ENCODE results near the gene HCRT.

HCRT gene

DNA sequence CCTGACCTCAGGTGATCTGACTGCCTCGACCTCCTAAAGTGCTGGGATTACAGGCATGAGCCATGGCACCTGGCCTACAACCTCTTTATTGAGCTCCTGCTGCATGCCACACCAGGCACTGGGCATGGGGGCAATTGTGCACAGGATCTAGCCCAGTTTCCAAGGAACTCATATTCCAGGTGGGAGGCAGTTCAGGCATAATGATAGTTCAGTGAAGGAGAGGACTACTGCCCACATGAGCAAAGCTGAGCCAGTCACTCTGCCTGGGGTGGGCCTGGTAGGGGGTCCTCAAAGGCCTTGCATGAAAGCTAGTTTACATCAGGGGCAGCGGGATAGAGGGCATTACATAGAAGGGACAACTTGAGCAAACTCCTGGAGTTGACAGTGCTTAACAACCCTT lies 2.6 kb upstream of the HCRT start:
- TF ChIP-seq, protein P1, sequence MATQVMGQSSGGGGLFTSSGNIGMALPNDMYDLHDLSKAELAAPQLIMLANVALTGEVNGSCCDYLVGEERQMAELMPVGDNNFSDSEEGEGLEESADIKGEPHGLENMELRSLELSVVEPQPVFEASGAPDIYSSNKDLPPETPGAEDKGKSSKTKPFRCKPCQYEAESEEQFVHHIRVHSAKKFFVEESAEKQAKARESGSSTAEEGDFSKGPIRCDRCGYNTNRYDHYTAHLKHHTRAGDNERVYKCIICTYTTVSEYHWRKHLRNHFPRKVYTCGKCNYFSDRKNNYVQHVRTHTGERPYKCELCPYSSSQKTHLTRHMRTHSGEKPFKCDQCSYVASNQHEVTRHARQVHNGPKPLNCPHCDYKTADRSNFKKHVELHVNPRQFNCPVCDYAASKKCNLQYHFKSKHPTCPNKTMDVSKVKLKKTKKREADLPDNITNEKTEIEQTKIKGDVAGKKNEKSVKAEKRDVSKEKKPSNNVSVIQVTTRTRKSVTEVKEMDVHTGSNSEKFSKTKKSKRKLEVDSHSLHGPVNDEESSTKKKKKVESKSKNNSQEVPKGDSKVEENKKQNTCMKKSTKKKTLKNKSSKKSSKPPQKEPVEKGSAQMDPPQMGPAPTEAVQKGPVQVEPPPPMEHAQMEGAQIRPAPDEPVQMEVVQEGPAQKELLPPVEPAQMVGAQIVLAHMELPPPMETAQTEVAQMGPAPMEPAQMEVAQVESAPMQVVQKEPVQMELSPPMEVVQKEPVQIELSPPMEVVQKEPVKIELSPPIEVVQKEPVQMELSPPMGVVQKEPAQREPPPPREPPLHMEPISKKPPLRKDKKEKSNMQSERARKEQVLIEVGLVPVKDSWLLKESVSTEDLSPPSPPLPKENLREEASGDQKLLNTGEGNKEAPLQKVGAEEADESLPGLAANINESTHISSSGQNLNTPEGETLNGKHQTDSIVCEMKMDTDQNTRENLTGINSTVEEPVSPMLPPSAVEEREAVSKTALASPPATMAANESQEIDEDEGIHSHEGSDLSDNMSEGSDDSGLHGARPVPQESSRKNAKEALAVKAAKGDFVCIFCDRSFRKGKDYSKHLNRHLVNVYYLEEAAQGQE (IDR thresholded peaks at IDR 0.05; ENCODE audit: low read depth), result no peak
- TF ChIP-seq ZBTB7A (IDR thresholded peaks at IDR 0.05; ENCODE audit: low read depth) (no peak), RAD21 (IDR thresholded peaks at IDR 0.05; ENCODE audit: low read depth) (no peak), TAF1 (IDR thresholded peaks at IDR 0.05; ENCODE audit: low read depth) (no peak), FOXM1 (IDR thresholded peaks at IDR 0.05; ENCODE audit: borderline replicate concordance, low read depth) (no peak), TEAD4 (IDR thresholded peaks at IDR 0.05) (no peak), CEBPB (IDR thresholded peaks at IDR 0.05) (no peak), YY1 (IDR thresholded peaks at IDR 0.05; ENCODE audit: low read depth) (no peak), CREB1 (IDR thresholded peaks at IDR 0.05; ENCODE audit: low read depth) (no peak), NFIC (IDR thresholded peaks at IDR 0.05) (no peak), TCF12 (IDR thresholded peaks at IDR 0.05; ENCODE audit: low read depth) (no peak), EGR1 (IDR thresholded peaks at IDR 0.05) (no peak), EP300 (IDR thresholded peaks at IDR 0.05; ENCODE audit: borderline replicate concordance) (no peak)
- TF ChIP-seq, protein P2, sequence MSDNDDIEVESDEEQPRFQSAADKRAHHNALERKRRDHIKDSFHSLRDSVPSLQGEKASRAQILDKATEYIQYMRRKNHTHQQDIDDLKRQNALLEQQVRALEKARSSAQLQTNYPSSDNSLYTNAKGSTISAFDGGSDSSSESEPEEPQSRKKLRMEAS (IDR thresholded peaks at IDR 0.05), result no peak
- TF ChIP-seq, protein P3, sequence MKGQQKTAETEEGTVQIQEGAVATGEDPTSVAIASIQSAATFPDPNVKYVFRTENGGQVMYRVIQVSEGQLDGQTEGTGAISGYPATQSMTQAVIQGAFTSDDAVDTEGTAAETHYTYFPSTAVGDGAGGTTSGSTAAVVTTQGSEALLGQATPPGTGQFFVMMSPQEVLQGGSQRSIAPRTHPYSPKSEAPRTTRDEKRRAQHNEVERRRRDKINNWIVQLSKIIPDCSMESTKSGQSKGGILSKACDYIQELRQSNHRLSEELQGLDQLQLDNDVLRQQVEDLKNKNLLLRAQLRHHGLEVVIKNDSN (IDR thresholded peaks at IDR 0.05), result no peak

DNA sequence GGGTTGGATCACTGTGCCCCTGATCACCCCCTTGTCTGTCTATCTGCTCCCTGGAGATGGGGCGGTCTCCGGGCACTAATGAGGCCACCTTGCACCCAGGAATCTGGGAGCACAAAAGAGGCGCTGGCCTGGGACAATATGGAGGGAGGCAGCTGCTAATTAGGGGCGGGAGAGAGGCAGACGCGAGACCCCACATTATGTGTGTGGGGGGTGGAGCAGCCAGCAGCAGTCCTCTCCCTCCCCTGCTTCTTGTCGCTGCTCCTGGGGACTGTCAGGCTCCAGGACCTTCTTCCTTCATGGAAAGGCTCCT lies 324 bp upstream of the HCRT start:
- TF ChIP-seq FOXM1 (IDR thresholded peaks at IDR 0.05; ENCODE audit: borderline replicate concordance, low read depth), result no peak
- no peak for TF ChIP-seq CEBPB (IDR thresholded peaks at IDR 0.05)
- TF ChIP-seq RAD21 (IDR thresholded peaks at IDR 0.05; ENCODE audit: low read depth), result no peak
- TF ChIP-seq EP300 (IDR thresholded peaks at IDR 0.05; ENCODE audit: borderline replicate concordance), result no peak
- TF ChIP-seq, protein P3 (IDR thresholded peaks at IDR 0.05), result no peak
- no peak for TF ChIP-seq TAF1 (IDR thresholded peaks at IDR 0.05; ENCODE audit: low read depth)
- TF ChIP-seq EGR1 (IDR thresholded peaks at IDR 0.05), result no peak
- no peak for TF ChIP-seq YY1 (IDR thresholded peaks at IDR 0.05; ENCODE audit: low read depth)
- no peak for TF ChIP-seq TEAD4 (IDR thresholded peaks at IDR 0.05)
- no peak for TF ChIP-seq CREB1 (IDR thresholded peaks at IDR 0.05; ENCODE audit: low read depth)
- TF ChIP-seq, protein P2 (IDR thresholded peaks at IDR 0.05), result no peak
- no peak for TF ChIP-seq TCF12 (IDR thresholded peaks at IDR 0.05; ENCODE audit: low read depth)
- TF ChIP-seq, protein P1 (IDR thresholded peaks at IDR 0.05; ENCODE audit: low read depth), result no peak

DNA sequence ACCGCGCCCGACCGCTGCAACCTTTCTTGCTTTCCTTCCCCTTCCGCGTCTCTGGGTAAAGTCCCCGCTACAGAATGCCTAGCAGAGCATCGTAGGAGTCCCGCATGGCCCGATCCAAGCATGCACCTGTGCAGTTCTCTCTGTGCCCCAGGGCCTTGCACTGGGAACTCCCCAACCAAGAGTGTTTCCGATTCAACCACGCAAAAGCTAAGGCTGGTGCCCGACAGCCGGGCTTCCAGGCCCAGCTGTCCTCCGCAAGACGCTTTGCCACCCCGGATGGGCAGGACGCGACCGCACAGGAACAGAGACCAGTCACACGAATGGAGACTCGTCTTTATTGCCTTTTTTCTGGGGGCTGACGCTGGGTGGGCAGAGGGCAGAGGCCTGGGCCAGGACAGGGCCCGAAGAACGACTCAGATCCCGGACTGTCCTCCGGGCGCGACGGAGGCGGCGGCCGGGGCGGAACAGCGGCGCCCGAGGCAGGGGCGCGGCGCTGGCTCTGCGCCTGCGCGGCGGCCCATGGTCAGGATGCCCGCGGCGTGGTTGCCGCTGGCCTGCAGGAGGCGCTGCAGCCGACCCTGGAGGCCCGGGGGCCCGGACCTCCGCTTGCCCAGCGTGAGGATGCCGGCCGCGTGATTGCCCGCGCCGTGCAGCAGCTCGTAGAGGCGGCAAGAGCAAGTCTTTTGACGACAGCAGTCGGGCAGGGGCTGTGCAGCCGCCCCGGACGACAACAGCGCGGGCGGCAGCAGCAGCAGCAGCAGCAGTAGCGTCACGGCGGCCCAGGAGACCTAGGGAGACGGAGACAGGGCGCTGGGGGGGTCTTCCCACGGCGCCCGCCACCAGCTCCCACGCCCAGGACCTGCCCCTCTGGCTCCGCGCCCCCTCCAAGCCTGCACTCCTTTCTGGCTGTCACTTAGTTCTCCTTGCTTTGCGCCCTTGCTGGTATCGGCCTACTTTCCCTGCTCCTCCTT lies 1.2 kb downstream of the HCRT start:
- TF ChIP-seq, protein P2 (IDR thresholded peaks at IDR 0.05), result peak; percentile 92
- TF ChIP-seq RAD21 (IDR thresholded peaks at IDR 0.05; ENCODE audit: low read depth) (peak; percentile 48; the same call in 1 of the 2 replicates), EP300 (IDR thresholded peaks at IDR 0.05; ENCODE audit: borderline replicate concordance) (no peak), ZBTB7A (IDR thresholded peaks at IDR 0.05; ENCODE audit: low read depth) (peak; percentile 70; the same call in 1 of the 2 replicates), EGR1 (IDR thresholded peaks at IDR 0.05) (no peak)
- TF ChIP-seq, protein P3 (IDR thresholded peaks at IDR 0.05), result 0 out of 2 replicates have a peak, but pooled peaks have one; percentile 10

DNA sequence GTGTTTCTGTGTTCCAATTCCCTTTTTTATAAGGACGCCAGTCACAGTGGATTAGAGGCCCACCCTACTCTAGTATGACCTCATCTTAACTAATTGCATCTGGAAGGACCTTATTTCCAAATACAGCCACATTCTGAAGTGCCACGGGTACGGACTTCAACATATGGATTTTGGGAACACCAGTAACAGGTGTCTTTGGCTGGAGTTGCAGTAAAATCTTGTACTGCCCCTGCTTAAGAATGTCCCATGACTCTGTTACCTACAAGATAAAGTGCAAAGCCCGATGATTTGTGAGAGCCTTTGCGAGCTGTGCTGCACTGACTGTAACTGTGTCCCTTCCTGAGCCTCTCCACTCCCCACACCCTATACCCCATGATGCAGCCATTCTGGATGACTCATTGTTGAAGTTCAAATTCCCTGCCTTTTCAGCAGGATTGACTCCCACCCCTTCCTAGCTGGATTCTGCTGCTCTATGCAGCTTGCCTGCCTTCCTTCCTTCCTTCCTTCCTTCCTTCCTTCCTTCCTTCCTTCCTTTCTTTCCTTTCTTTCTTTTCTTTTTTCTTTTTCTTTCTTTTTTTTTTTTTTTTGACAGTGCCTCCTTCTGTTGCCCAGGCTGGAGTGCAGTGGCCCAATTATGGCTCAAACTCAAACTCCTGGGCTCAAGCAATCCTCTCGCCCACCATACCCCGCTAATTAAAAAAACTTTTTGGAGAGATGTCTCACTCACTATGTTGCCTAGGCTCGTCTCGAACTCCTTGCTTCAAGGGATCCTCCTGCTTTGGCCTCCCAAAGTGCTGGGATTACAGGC lies 2.1 kb downstream of the HCRT start:
- TF ChIP-seq, protein P1 (IDR thresholded peaks at IDR 0.05; ENCODE audit: low read depth), result no peak
- no peak for TF ChIP-seq CREB1 (IDR thresholded peaks at IDR 0.05; ENCODE audit: low read depth)
- no peak for TF ChIP-seq EGR1 (IDR thresholded peaks at IDR 0.05)
- TF ChIP-seq, protein P3 (IDR thresholded peaks at IDR 0.05), result no peak
- no peak for TF ChIP-seq EP300 (IDR thresholded peaks at IDR 0.05; ENCODE audit: borderline replicate concordance)
- TF ChIP-seq YY1 (IDR thresholded peaks at IDR 0.05; ENCODE audit: low read depth), result no peak
- no peak for TF ChIP-seq RAD21 (IDR thresholded peaks at IDR 0.05; ENCODE audit: low read depth)
- TF ChIP-seq FOXM1 (IDR thresholded peaks at IDR 0.05; ENCODE audit: borderline replicate concordance, low read depth), result no peak
- TF ChIP-seq TAF1 (IDR thresholded peaks at IDR 0.05; ENCODE audit: low read depth), result no peak
- TF ChIP-seq NFIC (IDR thresholded peaks at IDR 0.05), result no peak
- TF ChIP-seq TCF12 (IDR thresholded peaks at IDR 0.05; ENCODE audit: low read depth), result no peak
- no peak for TF ChIP-seq CEBPB (IDR thresholded peaks at IDR 0.05)

All from Ishikawa (cell line).